H1 (cell line): ENCODE data around the gene FICD. TPM values are rescaled to one million over a fixed set of nuclear protein-coding genes. Genes with fewer than 3 reads are reported as not detected.

Experiments used
- CTCF ChIA-PET: fragments of 300-600 bp; sonication (Branson Sonifier 250); formaldehyde crosslinking; loops from one replicate; lab custom pipeline; 2021; ENCODE audit not compliant: partially characterized antibody; lab: Charles Lee
- POLR2A ChIA-PET: fragments of 300-600 bp; sonication (Branson Sonifier 250); formaldehyde crosslinking; loops from one replicate; lab custom pipeline; 2021; ENCODE audit warnings: inconsistent platforms; ENCODE audit not compliant: partially characterized antibody; lab: Charles Lee
- DNase-seq, 2 experiments: peaks; one replicate each; pipeline versions ENCODE4 v3.0.0 to v3.0.0-alpha.2; 2010 to 2022; ENCODE audit warnings: low spot score in 2 of 2, low read depth in 1 of 2, mixed read lengths in 1 of 2
- FAIRE-seq: peaks from 2 replicates; lab custom pipeline; 2011; peaks lifted over from hg19 to GRCh38; lab: Jason Lieb, UNC
- H2AFZ ChIP-seq: 2 replicates; pipeline ENCODE4 v1.8.1; 2012; ENCODE audit warnings: low read length, inconsistent platforms
- H2AK5ac ChIP-seq: 2 replicates; pipeline ENCODE4 v1.6.1; 2013; ENCODE audit warnings: low read depth, low read length
- H2BK120ac ChIP-seq: replicated peaks from 2 replicates; pipeline ENCODE3; 2013; ENCODE audit warnings: low read depth, low read length, inconsistent platforms
- H2BK12ac ChIP-seq: 2 replicates; pipeline ENCODE4 v1.6.1; 2013; ENCODE audit warnings: low read depth, low read length
- H2BK15ac ChIP-seq: 2 replicates; pipeline ENCODE4 v1.6.1; 2013; ENCODE audit warnings: low read length
- H2BK20ac ChIP-seq: 2 replicates; pipeline ENCODE4 v1.6.1; 2013; ENCODE audit warnings: low read length
- H2BK5ac ChIP-seq: 2 replicates; pipeline ENCODE4 v1.6.1; 2013; ENCODE audit warnings: low read depth, low read length
- H3K14ac ChIP-seq: 2 replicates; pipeline ENCODE4 v1.6.1; 2013; ENCODE audit warnings: inconsistent platforms; ENCODE audit not compliant: insufficient read length
- H3K18ac ChIP-seq: 2 replicates; pipeline ENCODE4 v1.6.1; 2013; ENCODE audit warnings: low read length; ENCODE audit errors: extremely low read depth
- H3K23ac ChIP-seq: 2 replicates; pipeline ENCODE4 v1.6.1; 2013; ENCODE audit warnings: inconsistent platforms; ENCODE audit not compliant: insufficient read length
- H3K23me2 ChIP-seq: 2 replicates; pipeline ENCODE4 v1.6.1; 2013; ENCODE audit warnings: low read depth, low read length
- H3K27ac ChIP-seq: 2 replicates; pipeline ENCODE4 v1.6.1; 2011; ENCODE audit warnings: low read depth, low read length, inconsistent platforms
- H3K27me3 ChIP-seq, 4 experiments: replicated peaks in 1 of 4; 1 replicate in 1 of 4; 2 replicates in 3 of 4; pipeline versions ENCODE4 v1.6.1 to v1.8.1; 2011 to 2013; ENCODE audit warnings: low read length in 3 of 4, mild to moderate bottlenecking in 3 of 4, inconsistent platforms in 2 of 4, mixed read lengths in 2 of 4, moderate library complexity in 1 of 4; ENCODE audit not compliant: control insufficient read depth in 3 of 4, insufficient read depth in 3 of 4; ENCODE audit errors: extremely low read depth in 1 of 4
- H3K36me3 ChIP-seq, 4 experiments: 2 replicates each; pipeline versions ENCODE4 v1.6.1 to v1.8.1; 2011 to 2013; ENCODE audit warnings: mild to moderate bottlenecking in 4 of 4, low read length in 3 of 4, moderate library complexity in 2 of 4, control low read depth in 1 of 4, inconsistent platforms in 1 of 4; ENCODE audit not compliant: insufficient read depth in 4 of 4, control insufficient read depth in 2 of 4
- H3K4ac ChIP-seq: replicated peaks from 2 replicates; pipeline ENCODE3; 2013; ENCODE audit warnings: low read length, low read depth, mixed read lengths, inconsistent platforms; ENCODE audit not compliant: insufficient read length
- H3K4me1 ChIP-seq, 4 experiments: replicated peaks in 1 of 4; 1 replicate in 1 of 4; 2 replicates in 3 of 4; pipeline versions ENCODE4 v1.6.1 to v1.8.1; 2011 to 2013; ENCODE audit warnings: low read length in 3 of 4, inconsistent platforms in 2 of 4, mixed read lengths in 1 of 4; ENCODE audit not compliant: insufficient read depth in 4 of 4, control insufficient read depth in 3 of 4
- H3K4me2 ChIP-seq, 2 experiments: 2 replicates each; pipeline versions ENCODE4 v1.6.1 to v1.8.1; 2011 to 2013; ENCODE audit warnings: low read depth in 2 of 2, low read length in 2 of 2, control low read depth in 1 of 2, inconsistent platforms in 1 of 2, mild to moderate bottlenecking in 1 of 2; ENCODE audit not compliant: insufficient read depth in 1 of 2
- H3K4me3 ChIP-seq, 4 experiments: fragments of 200-600, 300-600 bp in 1 of 4; sonication (generic), shearing (Covaris generic), sonication (Bioruptor Twin) in 1 of 4; 2 replicates each; pipeline versions ENCODE4 v1.5.1 to v1.8.1; 2011 to 2016; ENCODE audit warnings: low read length in 4 of 4, low read depth in 3 of 4, control low read depth in 2 of 4, inconsistent platforms in 2 of 4, mild to moderate bottlenecking in 2 of 4, mixed read lengths in 1 of 4, moderate library complexity in 1 of 4; ENCODE audit not compliant: insufficient read depth in 2 of 4; ENCODE audit errors: extremely low read depth in 1 of 4
- H3K56ac ChIP-seq: replicated peaks from 2 replicates; pipeline ENCODE3; 2013; ENCODE audit warnings: low read depth, mild to moderate bottlenecking, mixed read lengths, low read length, inconsistent platforms; ENCODE audit not compliant: insufficient read length
- H3K79me1 ChIP-seq: 2 replicates; pipeline ENCODE4 v1.6.1; 2013; ENCODE audit warnings: low read depth, low read length, control low read depth
- H3K79me2 ChIP-seq, 2 experiments: 2 replicates each; pipeline versions ENCODE4 v1.6.1 to v1.8.1; 2012 to 2013; ENCODE audit warnings: low read length in 2 of 2, mild to moderate bottlenecking in 2 of 2, inconsistent platforms in 1 of 2; ENCODE audit not compliant: insufficient read depth in 2 of 2, control insufficient read depth in 1 of 2
- H3K9ac ChIP-seq, 4 experiments: replicated peaks in 1 of 4; 1 replicate in 1 of 4; 2 replicates in 3 of 4; pipeline versions ENCODE4 v1.6.1 to v1.8.1; 2011 to 2013; ENCODE audit warnings: low read depth in 3 of 4, low read length in 3 of 4, control low read depth in 2 of 4, mild to moderate bottlenecking in 2 of 4, moderate library complexity in 2 of 4, inconsistent platforms in 1 of 4; ENCODE audit errors: extremely low read depth in 1 of 4
- H3K9me3 ChIP-seq, 2 experiments: 2 replicates each; pipeline versions ENCODE4 v1.6.1 to v1.8.1; 2012 to 2013; ENCODE audit warnings: mild to moderate bottlenecking in 2 of 2, moderate library complexity in 2 of 2, control low read depth in 1 of 2, inconsistent platforms in 1 of 2, low read depth in 1 of 2, low read length in 1 of 2, mixed read lengths in 1 of 2; ENCODE audit not compliant: insufficient read depth in 2 of 2
- H4K20me1 ChIP-seq, 2 experiments: replicated peaks in 1 of 2; 2 replicates each; pipeline versions ENCODE3 to v1.8.1; 2011 to 2013; ENCODE audit warnings: inconsistent platforms in 2 of 2, low read length in 2 of 2, mild to moderate bottlenecking in 1 of 2; ENCODE audit not compliant: insufficient read depth in 2 of 2, control insufficient read depth in 1 of 2
- H4K5ac ChIP-seq: 2 replicates; pipeline ENCODE4 v1.6.1; 2013; ENCODE audit warnings: low read length, low read depth, mixed read lengths, inconsistent platforms; ENCODE audit not compliant: insufficient read length
- H4K8ac ChIP-seq: 2 replicates; pipeline ENCODE4 v1.8.0; 2013; ENCODE audit warnings: mild to moderate bottlenecking, moderate library complexity, low read length, inconsistent platforms; ENCODE audit not compliant: insufficient read depth; ENCODE audit errors: extremely low read depth
- H4K91ac ChIP-seq: replicated peaks from 2 replicates; pipeline ENCODE3; 2013; ENCODE audit warnings: low read length, mixed read lengths, inconsistent platforms; ENCODE audit not compliant: insufficient read length
- KDM5A ChIP-seq: fragments of 200-600 bp; IDR thresholded peaks from 2 replicates; pipeline ENCODE4 v1.7.1; 2012; ENCODE audit warnings: mild to moderate bottlenecking, low read length, inconsistent platforms, mixed read lengths
- WGBS, 2 experiments: shearing (Covaris generic) in 1 of 2; methylation state at CpG; one replicate each; pipeline versions ENCODE4 v1.1.6 to v1.1.7; 2013 to 2015; ENCODE audit warnings: low lambda C conversion rate in 2 of 2, mixed read lengths in 2 of 2, inconsistent platforms in 1 of 2, low coverage in 1 of 2, missing lambda C conversion rate in 1 of 2; ENCODE audit not compliant: insufficient replicate concordance in 2 of 2, insufficient coverage in 1 of 2, insufficient read length in 1 of 2; ENCODE audit errors: extremely low coverage in 1 of 2, missing lambda C conversion rate in 1 of 2; 5-methylcytosine and 5-hydroxymethylcytosine counted together
- polyA plus RNA-seq, 7 experiments: library from polyadenylated mRNA; depleted of rRNA in 3 of 7; stranded (reverse) in 5 of 7; unstranded in 2 of 7; fragments of >200 nt in 5 of 7; fragments of 200-250 nt in 2 of 7; gene quantifications; 1 replicate in 5 of 7; 2 replicates in 1 of 7; 4 replicates in 1 of 7; pipeline versions ENCODE4 v1.2.1 to v1.2.3, GENCODE V29; 2011 to 2013; ENCODE audit warnings: missing spikeins in 2 of 7, mixed read lengths in 2 of 7
- total RNA-seq: library from RNA; stranded (reverse); fragmentation: NEBNext Ultra II Directional; extraction: Animal tissue kit (Norgen Biotek cat#: 25700); gene quantifications from 2 replicates; pipeline ENCODE4 v1.2.1, GENCODE V29; 2021

Gene FICD
- total and polyA plus RNA-seq, 2 of the 8 experiments (the other 6 are each of a cell fraction or from before 2014, with no cell fraction given): 2.2 to 6.0 TPM

DNA sequence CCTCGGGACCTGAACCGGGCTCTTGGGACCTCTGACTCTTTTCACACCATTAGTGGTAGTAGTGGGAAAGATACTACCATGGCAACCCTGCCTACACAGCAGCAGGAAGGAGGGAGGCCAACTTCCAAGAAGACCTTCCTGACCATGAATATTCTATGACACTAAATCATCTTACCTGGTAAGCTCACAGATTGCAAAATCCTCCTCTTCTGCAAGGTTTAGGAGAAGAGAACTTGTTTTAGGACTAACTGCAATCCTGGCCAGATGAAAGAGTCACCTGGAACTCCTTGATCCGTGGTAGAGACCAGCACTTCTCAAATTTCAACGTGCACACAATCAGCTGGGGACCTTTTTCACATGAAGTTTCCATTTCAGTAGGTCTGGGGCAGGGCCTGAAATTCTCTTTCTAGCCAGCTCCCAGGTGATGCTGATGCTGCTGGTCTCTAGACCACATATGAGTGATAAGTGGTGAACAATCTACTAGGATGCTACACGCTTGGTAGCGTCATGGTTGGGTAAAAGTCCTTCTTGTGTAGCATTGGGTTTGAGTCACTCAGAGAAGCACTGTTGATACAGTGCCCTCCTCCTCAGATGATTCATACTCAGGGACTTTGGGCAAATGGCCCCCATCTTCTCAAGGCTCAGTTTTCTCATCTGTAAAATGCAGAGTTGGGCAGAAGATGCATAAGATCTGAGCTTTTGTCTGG is 35.6 kb upstream of the FICD start:
- FAIRE-seq: no peak
- Histone ChIP-seq H3K4ac (no peak overlapping the region), H3K23ac (no peak overlapping the region), H2BK12ac (no peak overlapping the region), H3K4me3 (no peak overlapping the region), H3K27ac (no peak overlapping the region), H2BK15ac (no peak overlapping the region), H2AK5ac (no peak overlapping the region), H4K8ac (no peak overlapping the region; the same call in 1 of the 2 replicates), H3K4me2 (no peak overlapping the region), H4K20me1 (no peaks in the 10 kb centered on the region), H3K27me3 (no peaks in the 10 kb centered on the region), H2AFZ (no peak overlapping the region), H3K79me2 (no peaks in the 10 kb centered on the region), H4K91ac (no peak overlapping the region), H3K18ac (no peak overlapping the region), H3K14ac (no peak overlapping the region), H3K36me3 (no peaks in the 10 kb centered on the region), H4K5ac (no peak overlapping the region), H2BK20ac (no peak overlapping the region), H3K79me1 (no peaks in the 10 kb centered on the region), H2BK5ac (no peak overlapping the region), H3K56ac (no peak overlapping the region), H3K9me3 (no peaks in the 10 kb centered on the region), H3K23me2 (0 out of 2 replicates have a peak, but pooled peaks cover 2% of the 10 kb centered on the region), H3K9ac (no peak overlapping the region), H3K4me1 (peaks cover 0 to 5% (median 3%) of the 10 kb centered on the region in 4 experiments; a peak in 3 of 7 replicates), H2BK120ac (no peak overlapping the region)
- 90% methylated on average over 6 of the region's 6 CpGs; no CpG with 5 or more reads in 1 of the 2 experiments for WGBS, 2 experiments
- no peak for DNase-seq
- ChIA-PET POLR2A (no interaction called here), CTCF (interaction anchor here (0.6 to 3.5 kb wide), 5 partner anchors 12 to 487 kb away, joined by 3 to 17 read pairs (median 6); no protein-coding TSS in a partner anchor)
- no peak for TF ChIP-seq KDM5A
